Smooth muscle cell (in vitro differentiated cells): Measurements from ENCODE around the gene PLXNA2. TPM values are rescaled to one million over a fixed set of nuclear protein-coding genes. Genes with fewer than 3 reads are reported as not detected.

Source experiments
- DNase-seq: peaks from one replicate; lab custom pipeline; 2025; ENCODE audit not compliant: unreplicated experiment; lab: John Stamatoyannopoulos, UW
- H2AFZ ChIP-seq: fragments of 200-600 bp; sonication (generic); 2 replicates; pipeline ENCODE4 v1.6.0; 2016; ENCODE audit warnings: antibody characterized with exemption, low read depth, mild to moderate bottlenecking
- H3F3A ChIP-seq: fragments of 200-600 bp; sonication (generic); 2 replicates; pipeline ENCODE4 v1.6.0; 2017; ENCODE audit warnings: antibody characterized with exemption, low read depth
- H3K27ac ChIP-seq: fragments of 200-600 bp; sonication (generic); 2 replicates; pipeline ENCODE4 v1.5.1; 2016; ENCODE audit warnings: low read depth, mild to moderate bottlenecking
- H3K27me3 ChIP-seq: fragments of 200-600 bp; sonication (generic); 2 replicates; pipeline ENCODE4 v1.6.1; 2016; ENCODE audit warnings: low read depth, mild to moderate bottlenecking
- H3K36me3 ChIP-seq: fragments of 200-600 bp; sonication (generic); 2 replicates; pipeline ENCODE4 v1.5.1; 2016; ENCODE audit warnings: low read depth
- H3K4me1 ChIP-seq: fragments of 200-600 bp; sonication (generic); 2 replicates; pipeline ENCODE4 v1.5.1; 2016; ENCODE audit warnings: low read depth
- H3K4me2 ChIP-seq: fragments of 200-600 bp; sonication (generic); 2 replicates; pipeline ENCODE4 v1.6.0; 2016; ENCODE audit warnings: mild to moderate bottlenecking
- H3K4me3 ChIP-seq: fragments of 200-600 bp; sonication (generic); 2 replicates; pipeline ENCODE4 v1.5.1; 2016; ENCODE audit warnings: mild to moderate bottlenecking
- H3K79me2 ChIP-seq: fragments of 200-600 bp; sonication (generic); 2 replicates; pipeline ENCODE4 v1.6.0; 2016; ENCODE audit warnings: low read depth, mild to moderate bottlenecking
- H3K9ac ChIP-seq: fragments of 200-600 bp; sonication (generic); 2 replicates; pipeline ENCODE4 v1.6.0; 2016; ENCODE audit warnings: low read depth
- H3K9me3 ChIP-seq: fragments of 200-600 bp; sonication (generic); replicated peaks from 2 replicates; pipeline ENCODE4 v1.5.1; 2016; ENCODE audit warnings: low read depth
- H4K20me1 ChIP-seq: fragments of 200-600 bp; sonication (generic); 2 replicates; pipeline ENCODE4 v1.6.0; 2016; ENCODE audit warnings: low read depth
- CTCF ChIP-seq: fragments of 200-600 bp; sonication (generic); IDR thresholded peaks from 2 replicates; pipeline ENCODE4 v1.5.1; 2017; ENCODE audit warnings: borderline replicate concordance, mild to moderate bottlenecking, antibody characterized with exemption; ENCODE audit not compliant: insufficient read depth, poor library complexity, severe bottlenecking
- WGBS: methylation state at CpG from one replicate; pipeline ENCODE4 v1.1.7; 2016; ENCODE audit warnings: low lambda C conversion rate; 5-methylcytosine and 5-hydroxymethylcytosine counted together
- polyA plus RNA-seq: library from polyadenylated mRNA; unstranded; fragments of >200 nt; fragmentation: Nextera tagmentation; extraction: Ambion mirVana; gene quantifications from 2 replicates; pipeline ENCODE4 v1.2.1, GENCODE V29; 2016
- total RNA-seq: library from RNA; depleted of rRNA; stranded (reverse); fragments of >200 nt; gene quantifications from 2 replicates; pipeline ENCODE4 v1.2.3, GENCODE V29; 2014

Gene PLXNA2
- total and polyA plus RNA-seq, 2 experiments from 2014 or later, result 8.2 to 8.7 TPM

- no peak overlapping the region for H3K4me3 ChIP-seq
- H3F3A ChIP-seq, result peaks cover 3% of the 10 kb centered on the region
- H3K4me1 ChIP-seq, result peaks cover 43% of the 10 kb centered on the region
- TF ChIP-seq CTCF, result no peak
- no peak for DNase-seq
- H3K9ac ChIP-seq, result no peak overlapping the region
- no peaks in the 10 kb centered on the region for H3K27me3 ChIP-seq
- H3K27ac ChIP-seq, result no peak overlapping the region
- WGBS, result 79% methylated on average over 2 of the region's 2 CpGs
- H3K4me2 ChIP-seq, result no peak overlapping the region
- no peaks in the 10 kb centered on the region for H3K79me2 ChIP-seq
- H4K20me1 ChIP-seq, result peaks cover 27% of the 10 kb centered on the region
- no peak overlapping the region for H2AFZ ChIP-seq
- no peaks in the 10 kb centered on the region for H3K9me3 ChIP-seq
- H3K36me3 ChIP-seq, result no peaks in the 10 kb centered on the region
Measured at GRCh38 chr1:208156741-208157140, 87.4 kb downstream of the PLXNA2 start.

- DNase-seq, result no peak
- Histone ChIP-seq H3K4me1 (peaks cover 43% of the 10 kb centered on the region), H3K79me2 (no peaks in the 10 kb centered on the region), H4K20me1 (peaks cover 27% of the 10 kb centered on the region), H2AFZ (no peak overlapping the region), H3K4me2 (no peak overlapping the region), H3K9me3 (no peaks in the 10 kb centered on the region), H3K27ac (no peak overlapping the region), H3K4me3 (no peak overlapping the region), H3K36me3 (no peaks in the 10 kb centered on the region), H3K9ac (no peak overlapping the region), H3K27me3 (no peaks in the 10 kb centered on the region), H3F3A (peaks cover 3% of the 10 kb centered on the region)
- TF ChIP-seq CTCF, result no peak
- WGBS, result 96% methylated on average over 3 of the region's 3 CpGs
Measured at GRCh38 chr1:208156310-208156709, 87.9 kb downstream of the PLXNA2 start.

- DNase-seq, result no peak
Measured at GRCh38 chr1:208154679-208155642, 89.2 kb downstream of the PLXNA2 start.

More at GRCh38 chr1:208154679-208155642, 89.2 kb downstream of the PLXNA2 start:
- 81% methylated on average over 15 of the region's 15 CpGs for WGBS
- no peak for TF ChIP-seq CTCF
- Histone ChIP-seq H3K27me3 (no peaks in the 10 kb centered on the region), H3K9me3 (no peaks in the 10 kb centered on the region), H3K4me2 (no peak overlapping the region), H3K9ac (no peak overlapping the region), H3K36me3 (no peaks in the 10 kb centered on the region), H3K4me3 (no peak overlapping the region), H4K20me1 (peaks cover 27% of the 10 kb centered on the region), H3K27ac (no peak overlapping the region), H3K4me1 (peaks cover 44% of the 10 kb centered on the region), H2AFZ (no peak overlapping the region), H3K79me2 (no peaks in the 10 kb centered on the region), H3F3A (peaks cover 3% of the 10 kb centered on the region)
